Measurements from ENCODE around the gene POMC. TPM values are rescaled to one million over a fixed set of nuclear protein-coding genes. Genes with fewer than 3 reads are reported as not detected.

The POMC gene
- total RNA-seq, 1 experiment from 2014 or later, result not detected

DNA sequence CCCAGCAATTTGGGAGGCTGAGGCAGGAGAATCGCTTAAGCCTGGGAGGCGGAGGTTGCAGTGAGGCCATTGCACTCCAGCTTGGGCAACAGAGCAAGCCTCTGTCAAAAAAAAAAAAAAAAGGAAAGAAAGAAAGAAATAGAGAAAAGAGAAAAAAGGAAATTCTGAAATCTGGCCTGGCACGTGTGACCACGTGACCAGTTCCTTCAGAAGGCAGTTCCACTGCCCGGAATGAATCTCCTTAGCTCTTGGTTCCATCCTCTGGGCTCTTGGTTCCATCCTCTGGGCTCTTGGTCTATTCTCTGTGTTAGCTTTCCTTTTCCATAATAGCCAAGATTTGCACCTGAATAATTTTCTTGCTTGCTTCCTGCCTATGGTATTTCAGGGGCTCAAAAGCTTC is 5.3 kb upstream of the POMC start:
- intact Hi-C loops (cut with micrococcal nuclease), result no loop called here
- Mint-ChIP-seq H3K27me3 (ENCODE audit: insufficient read depth, unreplicated experiment) (peaks cover 75% of the 10 kb centered on the region), H3K4me1 (ENCODE audit: insufficient read depth, unreplicated experiment) (no peaks in the 10 kb centered on the region), H3K4me3 (ENCODE audit: unreplicated experiment) (no peak overlapping the region), H3K36me3 (ENCODE audit: insufficient read depth, unreplicated experiment) (peaks cover 7% of the 10 kb centered on the region), H3K27ac (ENCODE audit: low read depth, unreplicated experiment) (no peak overlapping the region), H3K9me3 (ENCODE audit: unreplicated experiment) (no peaks in the 10 kb centered on the region)
- no peak for DNase-seq (ENCODE audit: unreplicated experiment)
- BruUV-seq (replicated peaks), result no TSS peak
- CTCF ChIA-PET, result interaction anchor here (0.5 kb wide), 1 partner anchor 578 kb away, joined by 3 read pairs; no protein-coding TSS in a partner anchor
- TF ChIP-seq, protein P1, sequence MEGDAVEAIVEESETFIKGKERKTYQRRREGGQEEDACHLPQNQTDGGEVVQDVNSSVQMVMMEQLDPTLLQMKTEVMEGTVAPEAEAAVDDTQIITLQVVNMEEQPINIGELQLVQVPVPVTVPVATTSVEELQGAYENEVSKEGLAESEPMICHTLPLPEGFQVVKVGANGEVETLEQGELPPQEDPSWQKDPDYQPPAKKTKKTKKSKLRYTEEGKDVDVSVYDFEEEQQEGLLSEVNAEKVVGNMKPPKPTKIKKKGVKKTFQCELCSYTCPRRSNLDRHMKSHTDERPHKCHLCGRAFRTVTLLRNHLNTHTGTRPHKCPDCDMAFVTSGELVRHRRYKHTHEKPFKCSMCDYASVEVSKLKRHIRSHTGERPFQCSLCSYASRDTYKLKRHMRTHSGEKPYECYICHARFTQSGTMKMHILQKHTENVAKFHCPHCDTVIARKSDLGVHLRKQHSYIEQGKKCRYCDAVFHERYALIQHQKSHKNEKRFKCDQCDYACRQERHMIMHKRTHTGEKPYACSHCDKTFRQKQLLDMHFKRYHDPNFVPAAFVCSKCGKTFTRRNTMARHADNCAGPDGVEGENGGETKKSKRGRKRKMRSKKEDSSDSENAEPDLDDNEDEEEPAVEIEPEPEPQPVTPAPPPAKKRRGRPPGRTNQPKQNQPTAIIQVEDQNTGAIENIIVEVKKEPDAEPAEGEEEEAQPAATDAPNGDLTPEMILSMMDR (IDR thresholded peaks at IDR 0.05; ENCODE audit: unreplicated experiment), result no peak
- POLR2A ChIA-PET, result no interaction called here

DNA sequence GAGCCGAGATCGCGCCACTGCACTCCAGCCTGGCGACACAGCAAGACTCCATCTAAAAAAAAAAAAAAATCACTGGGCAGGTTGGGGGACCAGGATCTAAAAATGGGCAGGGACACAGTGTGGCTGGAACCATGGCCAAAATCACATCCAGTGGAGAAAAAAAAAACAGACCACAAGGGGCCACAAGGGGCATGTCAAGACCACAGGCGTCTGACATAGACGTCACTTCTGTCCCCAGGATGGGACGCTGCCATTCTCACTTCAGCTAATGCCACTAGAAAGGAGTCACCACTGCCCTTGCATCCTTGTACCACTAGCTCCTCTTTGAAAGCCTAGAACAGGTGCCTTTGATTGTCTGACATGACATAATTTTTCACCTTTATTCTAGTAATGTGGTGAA is 2.5 kb upstream of the POMC start:
- POLR2A ChIA-PET, result no interaction called here
- Mint-ChIP-seq H3K9me3 (ENCODE audit: unreplicated experiment) (no peaks in the 10 kb centered on the region), H3K4me1 (ENCODE audit: insufficient read depth, unreplicated experiment) (no peaks in the 10 kb centered on the region), H3K36me3 (ENCODE audit: insufficient read depth, unreplicated experiment) (peaks cover 7% of the 10 kb centered on the region), H3K27ac (ENCODE audit: low read depth, unreplicated experiment) (no peak overlapping the region), H3K27me3 (ENCODE audit: insufficient read depth, unreplicated experiment) (peaks cover 74% of the 10 kb centered on the region), H3K4me3 (ENCODE audit: unreplicated experiment) (no peak overlapping the region)
- TF ChIP-seq, protein P1 (IDR thresholded peaks at IDR 0.05; ENCODE audit: unreplicated experiment), result no peak
- intact Hi-C loops (cut with micrococcal nuclease), result no loop called here
- no TSS peak for BruUV-seq (replicated peaks)
- CTCF ChIA-PET, result interaction anchor here (0.6 kb wide), 1 partner anchor 110 kb away, joined by 3 read pairs; no protein-coding TSS in a partner anchor
- DNase-seq (ENCODE audit: unreplicated experiment), result no peak

DNA sequence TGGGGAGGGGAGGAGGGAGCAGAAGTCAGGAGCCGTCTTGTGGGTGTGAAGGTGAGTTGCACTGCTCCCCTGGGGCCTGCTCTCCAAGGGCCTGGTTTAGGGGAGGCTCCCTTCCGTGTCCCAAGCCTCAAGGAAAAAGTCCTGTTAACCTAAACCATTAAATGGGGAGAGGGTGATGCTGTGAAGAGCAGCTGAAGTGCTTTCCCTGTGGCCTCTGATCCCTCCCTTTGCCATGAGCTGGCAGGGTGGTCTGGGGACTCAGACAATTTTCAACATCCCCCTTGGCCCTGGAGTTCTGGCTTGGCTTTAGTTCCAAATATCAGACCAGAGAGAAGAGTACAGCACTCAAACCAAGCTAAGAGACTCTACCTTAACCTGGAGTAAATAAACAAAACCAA is 692 bp upstream of the POMC start:
- Mint-ChIP-seq H3K36me3 (ENCODE audit: insufficient read depth, unreplicated experiment) (peaks cover 7% of the 10 kb centered on the region), H3K4me3 (ENCODE audit: unreplicated experiment) (no peak overlapping the region), H3K27ac (ENCODE audit: low read depth, unreplicated experiment) (no peak overlapping the region), H3K9me3 (ENCODE audit: unreplicated experiment) (no peaks in the 10 kb centered on the region), H3K4me1 (ENCODE audit: insufficient read depth, unreplicated experiment) (no peaks in the 10 kb centered on the region), H3K27me3 (ENCODE audit: insufficient read depth, unreplicated experiment) (peaks cover 77% of the 10 kb centered on the region)
- intact Hi-C loops (cut with micrococcal nuclease), result no loop called here
- TF ChIP-seq, protein P1 (IDR thresholded peaks at IDR 0.05; ENCODE audit: unreplicated experiment), result no peak
- CTCF ChIA-PET, result no interaction called here
- BruUV-seq (replicated peaks), result no TSS peak
- no peak for DNase-seq (ENCODE audit: unreplicated experiment)
- POLR2A ChIA-PET, result no interaction called here

DNA sequence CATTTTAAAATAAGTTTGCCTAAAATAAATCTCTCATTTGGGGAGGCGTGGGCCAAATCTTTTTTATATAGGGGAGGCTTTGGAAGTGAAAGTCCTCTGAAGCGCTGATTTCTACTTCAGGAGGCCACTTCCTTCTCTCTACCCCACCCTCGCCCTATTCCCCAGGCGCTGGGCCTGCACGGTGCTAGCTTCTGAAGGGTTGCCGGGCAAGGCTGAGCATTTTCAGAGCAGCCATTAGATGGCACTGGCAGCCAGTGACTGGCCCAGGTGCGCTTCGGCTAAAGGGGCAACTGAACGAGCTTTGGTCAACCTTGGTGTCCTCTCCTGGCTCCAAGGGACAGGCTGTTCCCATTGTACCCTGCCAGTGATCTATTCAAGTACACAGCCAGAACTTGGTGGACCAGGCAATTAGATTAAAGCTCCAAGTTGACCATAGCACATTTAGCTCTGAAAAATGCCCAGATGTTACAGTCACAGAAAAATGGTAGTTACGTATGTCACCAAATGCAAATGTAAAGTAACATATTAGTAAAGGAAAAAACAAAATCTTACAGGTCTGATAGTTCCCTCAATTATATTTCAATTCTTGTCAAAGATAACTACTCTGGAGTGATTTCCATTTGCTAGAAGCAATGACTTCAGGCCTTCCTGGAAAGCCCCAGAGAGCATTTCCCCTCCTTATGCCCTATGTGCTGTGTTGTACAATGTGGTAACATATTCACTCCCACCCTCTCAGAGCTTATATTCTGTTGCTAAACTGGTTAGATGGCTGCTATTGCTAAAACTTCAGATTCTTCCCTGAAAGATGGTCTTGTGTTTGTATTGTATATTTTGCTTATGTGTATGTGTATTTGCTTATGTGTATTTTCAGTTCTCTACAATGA is 2.1 kb downstream of the POMC start:
- peak; percentile 8 for DNase-seq (ENCODE audit: unreplicated experiment)
- H3K27ac Mint-ChIP-seq (ENCODE audit: low read depth, unreplicated experiment), result no peak overlapping the region
- POLR2A ChIA-PET, result no interaction called here
- no TSS peak for BruUV-seq (replicated peaks)
- no peaks in the 10 kb centered on the region for H3K4me1 Mint-ChIP-seq (ENCODE audit: insufficient read depth, unreplicated experiment)
- no peaks in the 10 kb centered on the region for H3K9me3 Mint-ChIP-seq (ENCODE audit: unreplicated experiment)
- peaks cover 55% of the 10 kb centered on the region for H3K27me3 Mint-ChIP-seq (ENCODE audit: insufficient read depth, unreplicated experiment)
- CTCF ChIA-PET, result interaction anchor here (0.5 to 6.3 kb wide), 13 partner anchors 9 to 1899 kb away, joined by 3 to 46 read pairs (median 4); no protein-coding TSS in a partner anchor
- no peak overlapping the region for H3K4me3 Mint-ChIP-seq (ENCODE audit: unreplicated experiment)
- H3K36me3 Mint-ChIP-seq (ENCODE audit: insufficient read depth, unreplicated experiment), result peaks cover 7% of the 10 kb centered on the region
- intact Hi-C loops (cut with micrococcal nuclease), result loop anchor here (1.0 kb wide), 1 partner anchor 30 kb away; no protein-coding TSS in a partner anchor
- TF ChIP-seq, protein P1 (IDR thresholded peaks at IDR 0.05; ENCODE audit: unreplicated experiment), result no peak

Data from MCF 10A (cell line).